Measurements from ENCODE around the gene PTPRN2. TPM values are rescaled to one million over a fixed set of nuclear protein-coding genes. Genes with fewer than 3 reads are reported as not detected.
"Not testable (repeated sequence)": the region's sequence is repeated elsewhere in the genome, so short reads cannot be mapped to it uniquely, and the experiment has no call there.

The PTPRN2 gene
- total RNA-seq, 2 experiments from 2014 or later, result 7.0 to 7.2 TPM

DNA sequence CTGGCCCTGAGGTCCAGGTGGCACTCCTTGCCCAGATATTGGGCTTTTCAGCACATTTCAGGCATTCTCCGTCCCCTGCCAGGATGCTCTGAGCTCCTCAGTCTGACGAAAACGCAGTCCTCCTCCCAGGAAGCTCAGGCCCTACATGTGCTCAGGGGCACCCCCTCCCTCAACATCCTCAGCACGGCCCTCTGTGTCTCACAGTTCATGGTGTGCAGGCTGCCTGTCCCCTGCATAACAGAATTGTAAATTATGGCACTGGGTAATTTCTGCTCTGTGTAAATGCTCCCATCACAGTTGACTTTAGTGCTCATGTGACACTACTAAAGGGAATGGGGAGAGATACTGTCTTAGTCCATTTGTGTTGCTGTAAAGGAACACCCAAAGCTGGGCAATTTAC is 687.1 kb downstream of the PTPRN2 start:
- H3K9me3 Mint-ChIP-seq (ENCODE audit: insufficient read depth), result no peaks in the 10 kb centered on the region
- CTCF ChIA-PET, result no interaction called here
- POLR2A ChIA-PET, result no interaction called here

DNA sequence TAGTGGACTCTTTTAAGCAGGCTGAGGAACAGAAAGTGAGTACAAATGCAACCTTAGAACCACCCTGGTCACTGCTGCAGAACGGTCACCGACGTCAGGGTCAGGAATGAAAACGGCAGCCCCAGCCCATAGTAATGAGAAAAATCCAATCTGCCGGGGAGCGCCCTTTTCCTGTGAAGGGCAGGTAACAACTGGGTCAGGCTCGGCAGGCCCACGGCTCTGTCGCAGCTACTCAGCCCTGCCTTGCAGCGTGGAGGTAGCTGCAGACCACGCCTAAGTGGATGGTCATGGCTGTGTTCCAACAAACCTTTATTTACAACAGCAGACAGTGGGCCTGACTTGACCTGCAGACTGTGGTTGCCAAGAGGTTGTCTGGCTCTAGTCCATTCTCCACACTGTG is 687.6 kb downstream of the PTPRN2 start:
- ATAC-seq (no peak), DNase-seq (no peak)
- Mint-ChIP-seq H3K4me3 (no peak overlapping the region), H3K36me3 (ENCODE audit: low read depth) (no peaks in the 10 kb centered on the region), H3K27ac (no peak overlapping the region), H3K9me3 (ENCODE audit: insufficient read depth) (no peaks in the 10 kb centered on the region), H3K27me3 (ENCODE audit: low read depth) (no peaks in the 10 kb centered on the region), H3K4me1 (ENCODE audit: low read depth) (no peaks in the 10 kb centered on the region)
- POLR2A ChIA-PET, result no interaction called here
- CTCF ChIA-PET, result interaction anchor here (0.9 kb wide), 1 partner anchor 9 kb away, joined by 4 read pairs; no protein-coding TSS in a partner anchor

More for the DNA sequence above, 687.1 kb downstream of the PTPRN2 start:
- Mint-ChIP-seq H3K27ac (no peak overlapping the region), H3K4me3 (no peak overlapping the region), H3K27me3 (ENCODE audit: low read depth) (no peaks in the 10 kb centered on the region), H3K4me1 (ENCODE audit: low read depth) (no peaks in the 10 kb centered on the region), H3K36me3 (ENCODE audit: low read depth) (no peaks in the 10 kb centered on the region)
- ATAC-seq (no peak), DNase-seq (no peak)

DNA sequence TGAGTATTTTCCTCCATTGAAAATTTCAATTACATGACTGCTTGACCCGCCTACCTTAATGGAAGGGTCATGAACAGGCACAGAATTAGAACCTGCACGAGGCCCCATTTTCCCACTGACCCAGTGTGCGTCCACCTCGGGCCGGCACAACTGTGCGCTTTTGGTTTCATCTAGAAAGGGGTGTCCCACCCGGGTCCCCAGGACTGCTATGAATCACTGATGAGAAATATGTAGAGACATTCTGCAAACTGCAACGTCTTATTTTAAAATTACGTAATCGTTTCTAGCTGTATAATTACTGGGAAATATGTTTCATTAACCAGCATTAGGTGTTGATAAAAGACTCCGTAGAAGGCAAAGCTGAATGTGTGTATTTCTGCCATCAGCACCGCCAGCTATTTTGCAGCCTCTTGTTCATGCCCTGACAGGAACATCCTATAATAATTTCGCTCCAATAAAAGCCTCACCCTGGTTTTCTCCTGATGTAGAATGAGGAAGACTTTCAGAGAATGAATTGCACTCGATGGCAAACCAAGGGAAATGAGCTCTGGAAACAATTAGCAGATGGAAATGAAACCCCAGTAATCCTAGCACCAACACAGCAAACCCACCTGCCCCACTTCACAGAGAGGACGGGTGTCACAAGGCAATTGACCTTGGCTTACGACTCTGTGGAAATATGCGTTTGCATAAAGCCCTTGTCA is 688.7 kb downstream of the PTPRN2 start:
- ChIA-PET CTCF (interaction anchor here (0.9 kb wide), 1 partner anchor 10 kb away, joined by 4 read pairs; no protein-coding TSS in a partner anchor), POLR2A (no interaction called here)
- Mint-ChIP-seq H3K9me3 (ENCODE audit: insufficient read depth) (no peaks in the 10 kb centered on the region), H3K4me1 (ENCODE audit: low read depth) (no peaks in the 10 kb centered on the region), H3K27me3 (ENCODE audit: low read depth) (no peaks in the 10 kb centered on the region), H3K27ac (no peak overlapping the region), H3K4me3 (no peak overlapping the region), H3K36me3 (ENCODE audit: low read depth) (no peaks in the 10 kb centered on the region)
- ATAC-seq (no peak), DNase-seq (no peak)

DNA sequence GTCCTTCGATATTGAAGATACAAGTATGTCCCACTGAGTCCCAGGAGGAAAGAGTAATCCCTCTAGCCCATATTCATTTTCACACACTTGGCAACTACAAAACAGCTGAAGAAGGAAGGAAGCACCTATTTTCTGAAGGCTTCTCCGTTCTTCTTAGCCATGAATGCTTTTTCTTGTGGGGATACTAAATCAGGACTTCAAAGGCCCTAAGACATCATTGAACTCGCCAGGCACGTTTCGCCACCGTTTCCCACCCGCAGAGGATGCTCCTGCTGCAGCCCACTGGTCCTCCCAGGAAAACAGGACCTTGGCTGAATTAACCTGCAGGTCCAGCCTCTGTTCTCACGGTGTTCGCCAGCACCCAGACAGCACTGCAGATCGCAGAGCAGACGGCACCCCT is 689.4 kb downstream of the PTPRN2 start:
- DNase-seq, result no peak
- ChIA-PET POLR2A (no interaction called here), CTCF (no interaction called here)
- no peak overlapping the region for H3K27ac Mint-ChIP-seq
- no peaks in the 10 kb centered on the region for H3K27me3 Mint-ChIP-seq (ENCODE audit: low read depth)
- H3K36me3 Mint-ChIP-seq (ENCODE audit: low read depth), result no peaks in the 10 kb centered on the region
- no peaks in the 10 kb centered on the region for H3K4me1 Mint-ChIP-seq (ENCODE audit: low read depth)
- no peak for ATAC-seq
- no peak overlapping the region for H3K4me3 Mint-ChIP-seq
- no peaks in the 10 kb centered on the region for H3K9me3 Mint-ChIP-seq (ENCODE audit: insufficient read depth)

DNA sequence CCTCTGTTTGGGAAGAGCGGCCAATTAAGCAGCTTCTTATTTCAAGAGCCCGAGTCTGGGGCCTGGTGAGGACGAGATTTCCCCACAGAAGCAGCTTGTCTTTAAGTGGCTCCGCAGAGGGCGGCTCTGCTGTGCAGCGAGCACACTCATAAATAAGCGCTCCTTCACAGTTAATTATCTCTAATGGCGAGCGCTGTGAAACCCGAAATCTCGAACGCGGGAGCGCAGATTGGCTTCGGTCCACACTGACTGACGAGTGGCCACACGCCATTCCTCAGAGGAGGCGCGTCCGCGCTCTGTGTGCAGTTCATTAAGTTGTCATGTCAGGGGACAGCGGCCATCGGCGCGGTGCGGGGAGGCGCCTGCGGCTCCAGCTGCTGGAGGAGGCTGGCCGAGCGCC is 689.9 kb downstream of the PTPRN2 start:
- no peak for ATAC-seq
- Mint-ChIP-seq H3K36me3 (ENCODE audit: low read depth) (no peaks in the 10 kb centered on the region), H3K4me3 (no peak overlapping the region), H3K9me3 (ENCODE audit: insufficient read depth) (peaks cover 3% of the 10 kb centered on the region), H3K4me1 (ENCODE audit: low read depth) (no peaks in the 10 kb centered on the region), H3K27me3 (ENCODE audit: low read depth) (no peaks in the 10 kb centered on the region), H3K27ac (no peak overlapping the region)
- POLR2A ChIA-PET, result no interaction called here
- DNase-seq, result no peak
- CTCF ChIA-PET, result no interaction called here

DNA sequence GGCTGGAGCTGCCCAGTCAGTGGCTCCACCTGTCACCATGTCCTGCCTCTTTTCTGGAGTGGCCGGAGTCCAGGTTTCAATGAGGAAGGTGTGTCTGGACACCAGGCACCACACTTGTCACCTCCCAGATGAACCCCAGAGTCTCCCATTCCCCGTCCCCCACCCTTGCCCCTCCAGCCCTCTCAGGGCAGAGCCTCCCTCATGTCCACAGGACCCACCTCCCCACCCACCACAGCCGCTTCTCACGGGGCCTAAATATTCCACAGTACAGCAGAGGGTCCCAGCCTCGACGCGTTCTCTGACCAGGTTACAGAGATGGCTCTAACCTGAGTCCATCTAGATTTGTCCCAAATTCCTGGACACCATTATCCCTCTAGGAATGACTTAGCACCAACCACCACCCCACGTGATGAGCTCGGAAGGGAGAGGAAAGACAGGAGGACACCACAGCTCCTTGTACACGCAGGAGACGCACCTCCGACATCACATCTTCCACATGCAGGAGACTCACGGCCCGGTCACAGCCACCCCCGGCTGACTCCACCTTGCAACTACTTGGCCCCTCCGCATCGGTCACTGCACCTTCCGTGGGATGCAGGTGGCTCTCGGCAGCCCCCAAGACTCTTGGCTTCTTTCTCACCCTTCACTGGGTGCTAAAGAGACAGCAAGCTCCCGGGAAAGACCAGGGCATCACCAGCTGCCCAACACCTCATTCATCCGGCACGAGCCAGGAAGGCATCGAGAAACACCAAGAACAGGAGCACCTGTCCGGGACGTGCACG is 690.7 kb downstream of the PTPRN2 start:
- DNase-seq, result no peak
- ATAC-seq, result no peak
- H3K27me3 Mint-ChIP-seq (ENCODE audit: low read depth), result no peaks in the 10 kb centered on the region
- H3K27ac Mint-ChIP-seq, result no peak overlapping the region
- ChIA-PET CTCF (no interaction called here), POLR2A (interaction anchor here (0.7 kb wide), 1 partner anchor 468 kb away, joined by 4 read pairs; no protein-coding TSS in a partner anchor)
- H3K36me3 Mint-ChIP-seq (ENCODE audit: low read depth), result no peaks in the 10 kb centered on the region
- no peak overlapping the region for H3K4me3 Mint-ChIP-seq
- peaks cover 8% of the 10 kb centered on the region for H3K9me3 Mint-ChIP-seq (ENCODE audit: insufficient read depth)
- no peaks in the 10 kb centered on the region for H3K4me1 Mint-ChIP-seq (ENCODE audit: low read depth)

DNA sequence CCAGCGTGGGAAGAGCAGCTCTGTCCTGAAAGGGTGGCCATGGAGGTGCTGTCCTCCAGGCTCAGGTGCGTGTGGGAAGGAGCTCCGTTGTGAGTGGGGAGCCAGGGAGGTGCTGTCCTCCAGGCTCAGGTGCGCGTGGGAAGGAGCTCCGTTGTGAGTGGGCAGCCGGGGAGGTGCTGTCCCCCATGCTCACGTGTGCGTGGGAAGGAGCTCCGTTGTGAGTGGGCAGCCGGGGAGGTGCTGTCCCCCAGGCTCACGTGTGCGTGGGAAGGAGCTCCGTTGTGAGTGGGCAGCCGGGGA is 691.3 kb downstream of the PTPRN2 start:
- H3K4me3 Mint-ChIP-seq; H3K9me3 Mint-ChIP-seq (ENCODE audit: insufficient read depth); H3K36me3 Mint-ChIP-seq (ENCODE audit: low read depth); H3K27me3 Mint-ChIP-seq (ENCODE audit: low read depth); ATAC-seq; DNase-seq; H3K27ac Mint-ChIP-seq; H3K4me1 Mint-ChIP-seq (ENCODE audit: low read depth); CTCF ChIA-PET: not testable (repeated sequence)
- POLR2A ChIA-PET, result interaction anchor here (0.7 kb wide), 1 partner anchor 467 kb away, joined by 4 read pairs; no protein-coding TSS in a partner anchor

DNA sequence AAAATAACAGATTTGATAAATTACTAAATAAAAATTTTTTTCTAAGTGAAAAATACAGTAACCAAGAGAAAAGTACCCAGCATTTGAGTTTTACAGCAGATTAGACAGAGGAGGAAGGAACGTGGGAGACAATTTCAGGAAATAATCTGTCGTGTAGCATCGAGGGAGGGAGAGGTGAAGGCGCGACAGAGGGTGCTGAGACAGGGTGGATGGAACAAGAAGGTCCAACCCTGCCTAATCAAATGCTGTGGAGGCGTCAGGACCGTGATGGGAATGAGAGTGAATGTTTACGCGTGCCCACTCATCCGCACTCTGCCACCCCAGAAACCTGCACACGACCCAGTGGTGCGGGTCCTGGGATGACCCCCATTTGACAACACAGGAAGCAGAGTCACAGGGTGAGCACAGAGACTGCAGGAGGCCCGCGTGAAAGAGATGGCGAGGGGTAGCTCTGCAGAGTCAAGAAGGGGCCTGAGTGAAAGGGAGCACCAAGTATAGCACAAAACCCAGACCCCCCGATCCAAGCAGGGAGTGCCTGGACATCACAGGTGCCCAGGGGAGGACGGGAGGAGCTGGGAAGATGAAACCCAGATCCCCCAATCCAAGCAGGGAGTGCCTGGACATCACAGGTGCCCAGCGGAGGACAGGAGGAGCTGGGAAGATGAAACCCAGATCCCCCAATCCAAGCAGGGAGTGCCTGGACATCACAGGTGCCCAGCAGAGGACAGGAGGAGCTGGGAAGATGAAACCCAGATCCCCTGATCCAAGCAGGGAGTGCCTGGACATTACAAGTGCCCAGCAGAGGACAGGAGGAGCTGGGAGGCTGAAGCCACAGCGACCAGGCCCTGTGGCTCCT is 691.9 kb downstream of the PTPRN2 start:
- H3K4me3 Mint-ChIP-seq, result no peak overlapping the region

DNA sequence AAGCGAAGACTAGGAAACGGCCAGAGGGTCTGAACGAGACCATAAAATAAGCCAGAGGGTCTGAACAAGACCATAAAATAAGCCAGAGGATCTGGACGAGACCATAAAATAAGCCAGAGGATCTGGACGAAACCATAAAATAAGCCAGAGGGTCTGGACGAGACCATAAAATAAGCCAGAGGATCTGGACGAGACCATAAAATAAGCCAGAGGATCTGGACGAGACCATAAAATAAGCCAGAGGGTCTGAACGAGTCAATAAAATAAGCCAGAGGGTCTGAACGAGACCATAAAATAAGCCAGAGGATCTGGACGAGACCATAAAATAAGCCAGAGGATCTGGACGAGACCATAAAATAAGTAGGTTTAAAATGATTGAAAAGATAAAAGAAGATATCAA is 692.5 kb downstream of the PTPRN2 start:
- POLR2A ChIA-PET, CTCF ChIA-PET, ATAC-seq: not testable (repeated sequence)

More for the DNA sequence above, 691.9 kb downstream of the PTPRN2 start:
- H3K4me1 Mint-ChIP-seq (ENCODE audit: low read depth), result peaks cover 9% of the 10 kb centered on the region
- POLR2A ChIA-PET, result no interaction called here
- no peak overlapping the region for H3K27ac Mint-ChIP-seq
- CTCF ChIA-PET, result no interaction called here
- no peaks in the 10 kb centered on the region for H3K36me3 Mint-ChIP-seq (ENCODE audit: low read depth)
- ATAC-seq (no peak), DNase-seq (no peak)
- H3K27me3 Mint-ChIP-seq (ENCODE audit: low read depth), result no peaks in the 10 kb centered on the region
- peaks cover 8% of the 10 kb centered on the region for H3K9me3 Mint-ChIP-seq (ENCODE audit: insufficient read depth)

DNA sequence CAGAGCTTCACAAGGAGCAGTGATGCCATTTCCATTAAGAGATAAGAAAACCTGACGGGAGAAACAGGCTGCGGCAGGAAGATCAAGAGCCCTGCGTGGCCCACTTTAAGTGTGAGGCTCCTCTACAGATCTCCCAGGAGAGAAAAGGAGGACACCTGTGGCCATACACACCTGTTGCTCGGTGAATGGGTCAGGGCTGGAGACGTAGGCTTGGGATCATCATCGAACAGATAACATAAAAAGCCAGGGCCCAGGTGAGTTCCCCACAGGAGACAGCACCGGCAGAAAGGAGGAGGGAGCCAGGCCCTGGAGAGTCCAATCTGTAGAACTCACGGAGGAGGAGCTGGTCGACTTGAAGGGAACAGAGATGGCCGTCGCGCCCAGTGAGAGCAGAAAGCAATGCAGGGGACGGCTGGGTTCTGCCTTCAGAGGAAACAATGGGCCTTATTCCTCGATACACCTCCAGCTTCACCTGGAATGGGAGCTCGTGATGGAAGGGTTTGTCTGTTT is 694.0 kb downstream of the PTPRN2 start:
- no peak for DNase-seq
- no peaks in the 10 kb centered on the region for H3K36me3 Mint-ChIP-seq (ENCODE audit: low read depth)

More for the DNA sequence above, 692.5 kb downstream of the PTPRN2 start:
- not testable (repeated sequence) for H3K27ac Mint-ChIP-seq; H3K36me3 Mint-ChIP-seq (ENCODE audit: low read depth); H3K9me3 Mint-ChIP-seq (ENCODE audit: insufficient read depth); H3K27me3 Mint-ChIP-seq (ENCODE audit: low read depth); H3K4me3 Mint-ChIP-seq; DNase-seq
- peaks cover 12% of the 10 kb centered on the region for H3K4me1 Mint-ChIP-seq (ENCODE audit: low read depth)

DNA sequence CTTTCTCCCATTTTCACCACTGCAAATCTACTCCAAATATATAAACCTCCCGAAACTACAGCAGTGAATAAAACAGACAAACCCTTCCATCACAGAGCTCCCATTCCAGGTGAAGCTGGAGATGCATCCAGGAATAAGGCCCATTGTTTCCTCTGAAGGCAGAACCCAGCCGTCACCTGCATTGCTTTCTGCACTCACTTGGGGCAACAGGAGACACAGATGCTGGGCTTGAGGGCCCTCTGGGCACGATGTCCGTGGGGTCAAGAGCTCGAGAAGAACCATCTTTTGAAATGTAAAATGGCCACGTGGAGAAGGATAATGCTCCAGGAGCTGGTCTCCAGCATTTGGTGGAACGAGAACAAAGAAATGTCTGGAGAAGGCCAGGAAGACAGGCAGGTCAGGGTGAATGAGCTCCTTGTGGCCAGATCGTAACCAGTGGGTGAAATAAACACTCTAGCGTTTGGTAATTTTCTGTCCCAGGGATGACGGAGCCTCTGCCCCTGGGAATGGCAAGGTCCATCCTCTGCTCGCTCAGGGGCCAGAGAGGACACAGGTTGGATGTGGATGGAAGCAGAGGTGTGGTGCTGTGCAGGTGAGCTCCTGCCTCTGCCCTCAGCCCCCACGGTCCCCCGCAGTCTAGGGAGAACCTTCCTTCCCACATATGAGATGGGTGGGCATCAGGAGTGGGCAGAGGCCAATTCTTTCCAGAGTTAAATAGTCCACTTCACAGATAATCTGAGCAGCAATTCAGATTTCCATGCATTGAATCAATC is 694.7 kb downstream of the PTPRN2 start:
- no peaks in the 10 kb centered on the region for H3K36me3 Mint-ChIP-seq (ENCODE audit: low read depth)
- peaks cover 8% of the 10 kb centered on the region for H3K9me3 Mint-ChIP-seq (ENCODE audit: insufficient read depth)
- no peak for ATAC-seq
- ChIA-PET CTCF (no interaction called here), POLR2A (interaction anchor here (0.6 kb wide), 1 partner anchor 753 kb away, joined by 3 read pairs; no protein-coding TSS in a partner anchor)
- H3K4me1 Mint-ChIP-seq (ENCODE audit: low read depth), result peaks cover 12% of the 10 kb centered on the region
- H3K4me3 Mint-ChIP-seq, result no peak overlapping the region
- H3K27me3 Mint-ChIP-seq (ENCODE audit: low read depth), result no peaks in the 10 kb centered on the region
- no peak for DNase-seq
- H3K27ac Mint-ChIP-seq, result no peak overlapping the region

More for the DNA sequence above, 694.0 kb downstream of the PTPRN2 start:
- Mint-ChIP-seq H3K27ac (no peak overlapping the region), H3K4me1 (ENCODE audit: low read depth) (peaks cover 12% of the 10 kb centered on the region), H3K27me3 (ENCODE audit: low read depth) (no peaks in the 10 kb centered on the region), H3K9me3 (ENCODE audit: insufficient read depth) (peaks cover 8% of the 10 kb centered on the region), H3K4me3 (no peak overlapping the region)
- ChIA-PET CTCF (no interaction called here), POLR2A (no interaction called here)
- ATAC-seq, result no peak

All from activated CD8-positive, alpha-beta T cell treated with anti-CD3 and anti-CD28 coated beads, Interleukin-2, amount 10 ng/mL, durations not matched to agents 7 days and 5 days (primary cell).